KOPT-K1 (cell line): ENCODE data around the gene PCYT1B.

Experiments used
- H3K27ac ChIP-seq: fragments of 200-600 bp; sonication (generic); 2 replicates; pipeline ENCODE4 v1.5.1; 2016; ENCODE audit warnings: antibody characterized with exemption, mild to moderate bottlenecking, low read depth, low read length; ENCODE audit not compliant: poor library complexity, severe bottlenecking
- H3K36me3 ChIP-seq: fragments of 200-600 bp; sonication (generic); 2 replicates; pipeline ENCODE4 v1.5.1; 2017; ENCODE audit warnings: antibody characterized with exemption, mild to moderate bottlenecking, low read length, moderate library complexity; ENCODE audit not compliant: insufficient read depth
- H3K9me3 ChIP-seq: fragments of 200-600 bp; sonication (generic); 2 replicates; pipeline ENCODE4 v1.5.1; 2017; ENCODE audit warnings: antibody characterized with exemption, low read length, mild to moderate bottlenecking; ENCODE audit not compliant: insufficient read depth, poor library complexity, severe bottlenecking

The PCYT1B gene

GRCh38 chrX:24594501-24594900 is 52.6 kb downstream of the PCYT1B start:
- Histone ChIP-seq H3K36me3 (no peaks in the 10 kb centered on the region), H3K27ac (no peak overlapping the region), H3K9me3 (no peaks in the 10 kb centered on the region)

GRCh38 chrX:24590111-24590510 is 57.0 kb downstream of the PCYT1B start:
- no peaks in the 10 kb centered on the region for H3K9me3 ChIP-seq
- no peak overlapping the region for H3K27ac ChIP-seq
- no peaks in the 10 kb centered on the region for H3K36me3 ChIP-seq

DNA sequence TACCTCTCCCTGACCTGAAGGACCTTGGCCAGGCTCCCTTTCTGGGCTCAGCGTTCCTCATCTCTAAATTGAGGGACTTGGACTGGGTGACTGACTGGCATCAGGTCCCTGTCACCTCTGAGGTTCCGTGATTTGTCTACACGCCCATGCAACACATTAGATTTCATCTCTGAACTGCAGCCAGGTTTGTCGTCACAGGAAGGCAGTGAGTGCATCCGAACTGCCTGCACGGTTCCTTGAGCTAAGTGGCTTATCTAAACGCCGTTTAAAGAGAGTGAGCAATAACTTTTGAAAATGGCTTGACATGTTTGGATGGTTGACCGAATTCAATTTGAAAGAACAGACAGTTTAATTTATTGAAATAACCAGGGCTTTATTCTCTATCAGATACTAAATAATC is 70.1 kb downstream of the PCYT1B start:
- H3K9me3 ChIP-seq, result no peaks in the 10 kb centered on the region
- H3K27ac ChIP-seq, result no peak overlapping the region
- H3K36me3 ChIP-seq, result no peaks in the 10 kb centered on the region

DNA sequence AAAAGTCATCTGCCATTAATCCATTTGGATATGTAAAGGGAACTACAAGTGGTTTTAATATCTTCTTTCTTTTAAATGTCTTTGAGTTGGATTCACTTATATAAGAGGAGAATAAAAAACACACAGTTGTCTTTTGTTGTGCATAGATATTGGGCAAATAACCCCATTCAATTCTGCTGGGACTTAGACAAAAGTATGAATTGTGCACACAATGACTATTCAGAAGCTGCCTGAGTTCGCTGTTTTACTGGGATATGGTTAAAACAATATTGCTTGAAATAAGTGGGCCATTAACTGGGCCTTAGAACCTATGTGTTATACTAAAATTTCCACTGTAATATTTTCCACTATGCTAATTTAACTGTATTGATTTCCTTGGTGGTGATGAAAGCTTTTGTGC is 71.7 kb downstream of the PCYT1B start:
- Histone ChIP-seq H3K9me3 (no peaks in the 10 kb centered on the region), H3K27ac (no peak overlapping the region), H3K36me3 (no peaks in the 10 kb centered on the region)

GRCh38 chrX:24574743-24575142 is 72.4 kb downstream of the PCYT1B start:
- no peaks in the 10 kb centered on the region for H3K36me3 ChIP-seq
- H3K27ac ChIP-seq, result no peak overlapping the region
- H3K9me3 ChIP-seq, result no peaks in the 10 kb centered on the region

DNA sequence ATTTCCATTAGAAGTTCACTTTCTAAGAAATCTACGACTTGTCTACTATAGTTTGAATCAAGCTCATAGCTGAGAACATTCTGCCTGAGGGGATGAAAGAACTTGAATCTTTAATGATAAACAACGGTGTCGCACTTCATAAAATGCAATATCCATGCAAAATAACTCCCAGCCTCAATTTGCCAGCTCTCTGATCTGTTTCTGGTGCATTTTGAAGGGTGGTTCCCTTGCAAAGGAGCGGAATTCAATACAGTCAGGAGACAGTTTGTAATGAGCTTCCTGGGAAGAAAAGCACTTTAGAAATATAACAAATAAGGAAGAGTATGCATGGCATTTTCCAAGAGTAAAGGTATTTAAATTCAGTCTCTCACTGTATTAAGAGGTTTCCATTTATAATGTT is 80.0 kb downstream of the PCYT1B start:
- Histone ChIP-seq H3K36me3 (no peaks in the 10 kb centered on the region), H3K27ac (no peak overlapping the region), H3K9me3 (no peaks in the 10 kb centered on the region)

DNA sequence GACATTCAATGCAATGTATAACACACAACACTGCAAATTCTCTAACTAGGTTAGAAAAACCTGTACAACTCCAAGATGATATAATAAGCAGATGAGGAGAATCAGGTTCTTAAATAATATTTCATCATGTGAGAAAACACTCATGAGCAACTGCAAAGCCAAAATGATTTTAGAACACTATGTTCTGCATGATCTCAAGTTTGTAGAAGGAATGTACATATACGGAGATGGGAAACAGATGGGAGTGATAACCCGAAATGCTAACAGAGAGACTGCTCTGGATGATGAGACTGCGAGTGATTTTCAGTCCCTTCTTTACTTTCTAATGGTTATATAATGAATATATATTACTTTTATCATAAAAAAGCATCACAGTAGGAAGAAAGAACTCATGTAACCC is 80.9 kb downstream of the PCYT1B start:
- Histone ChIP-seq H3K27ac (no peak overlapping the region), H3K36me3 (no peaks in the 10 kb centered on the region)

GRCh38 chrX:24563291-24564010 is 83.7 kb downstream of the PCYT1B start:
- no peak overlapping the region for H3K27ac ChIP-seq

More for the DNA sequence above, 80.9 kb downstream of the PCYT1B start:
- H3K9me3 ChIP-seq, result no peaks in the 10 kb centered on the region

GRCh38 chrX:24561121-24561520 is 86.0 kb downstream of the PCYT1B start:
- no peaks in the 10 kb centered on the region for H3K36me3 ChIP-seq
- no peaks in the 10 kb centered on the region for H3K9me3 ChIP-seq
- H3K27ac ChIP-seq, result no peak overlapping the region

More at GRCh38 chrX:24563291-24564010, 83.7 kb downstream of the PCYT1B start:
- Histone ChIP-seq H3K9me3 (no peaks in the 10 kb centered on the region), H3K36me3 (no peaks in the 10 kb centered on the region)

- H3K9me3 ChIP-seq, result no peaks in the 10 kb centered on the region
- no peaks in the 10 kb centered on the region for H3K36me3 ChIP-seq
- no peak overlapping the region for H3K27ac ChIP-seq
Observed at GRCh38 chrX:24553011-24553410, 94.1 kb downstream of the PCYT1B start.

- Histone ChIP-seq H3K9me3 (no peaks in the 10 kb centered on the region), H3K27ac (no peak overlapping the region), H3K36me3 (no peaks in the 10 kb centered on the region)
Observed at GRCh38 chrX:24550166-24550565, 97.0 kb downstream of the PCYT1B start.

DNA sequence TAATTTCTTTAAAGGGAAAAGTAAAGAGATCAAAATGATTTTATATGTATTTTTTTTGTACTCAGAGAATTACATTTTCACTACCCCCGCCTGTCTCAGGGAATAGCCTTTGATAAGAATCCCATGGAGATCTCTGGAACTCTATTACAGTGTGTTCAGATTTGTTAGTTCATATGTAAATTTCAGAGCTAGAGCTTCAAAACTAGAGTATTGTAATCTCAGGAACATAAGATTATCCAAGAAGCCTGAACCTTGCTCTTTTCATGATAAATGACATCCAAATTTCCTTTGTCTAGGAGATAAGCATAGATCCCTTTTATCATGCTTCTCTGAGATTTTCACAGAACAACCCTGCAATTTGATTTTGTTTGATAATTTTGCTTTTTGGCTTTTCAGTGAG is 99.2 kb downstream of the PCYT1B start:
- Histone ChIP-seq H3K9me3 (no peaks in the 10 kb centered on the region), H3K36me3 (no peaks in the 10 kb centered on the region), H3K27ac (no peak overlapping the region)

DNA sequence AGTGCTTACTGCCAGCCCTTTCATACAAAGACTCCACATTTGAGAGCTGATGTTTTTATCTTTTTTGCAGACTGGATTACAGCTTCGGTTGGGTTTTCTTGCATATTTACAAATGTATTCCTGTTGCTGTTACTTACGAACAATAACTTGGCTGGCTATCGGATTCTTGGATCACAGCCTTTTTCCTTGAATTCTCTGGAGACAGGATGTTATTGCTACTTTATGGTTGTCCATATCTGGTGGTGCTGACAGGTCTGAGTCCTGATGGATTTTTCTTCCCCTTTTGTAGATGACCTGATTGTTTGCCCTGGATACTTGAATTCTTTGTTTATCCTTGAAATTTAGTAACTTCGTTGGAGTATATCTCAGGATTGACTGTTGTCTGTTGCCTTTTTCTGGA is 104.4 kb downstream of the PCYT1B start:
- no peak overlapping the region for H3K27ac ChIP-seq
- H3K9me3 ChIP-seq, result no peaks in the 10 kb centered on the region
- H3K36me3 ChIP-seq, result peaks cover 5% of the 10 kb centered on the region; the same call in 1 of the 2 replicates

DNA sequence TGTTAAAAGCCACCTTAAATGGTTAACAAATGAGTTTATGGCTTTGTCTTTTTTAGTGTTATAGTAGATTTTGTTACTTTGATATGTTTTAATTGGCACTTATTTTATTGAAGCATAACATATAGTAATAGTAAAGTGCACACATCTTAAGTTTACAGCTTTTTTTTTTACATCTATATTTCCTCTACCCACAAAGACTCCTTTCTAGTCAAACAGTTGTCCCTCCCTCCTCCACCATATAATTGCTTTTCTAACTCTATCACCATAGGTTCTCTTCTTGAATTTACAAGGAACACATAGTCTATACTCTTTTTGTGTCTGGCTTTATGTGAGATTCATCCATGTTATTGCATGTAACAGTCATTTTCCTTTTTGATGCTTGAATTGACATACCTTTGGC is 110.6 kb downstream of the PCYT1B start:
- H3K36me3 ChIP-seq, result peaks cover 15% of the 10 kb centered on the region; the same call in 1 of the 2 replicates
- H3K9me3 ChIP-seq, result no peaks in the 10 kb centered on the region
- H3K27ac ChIP-seq, result no peak overlapping the region

DNA sequence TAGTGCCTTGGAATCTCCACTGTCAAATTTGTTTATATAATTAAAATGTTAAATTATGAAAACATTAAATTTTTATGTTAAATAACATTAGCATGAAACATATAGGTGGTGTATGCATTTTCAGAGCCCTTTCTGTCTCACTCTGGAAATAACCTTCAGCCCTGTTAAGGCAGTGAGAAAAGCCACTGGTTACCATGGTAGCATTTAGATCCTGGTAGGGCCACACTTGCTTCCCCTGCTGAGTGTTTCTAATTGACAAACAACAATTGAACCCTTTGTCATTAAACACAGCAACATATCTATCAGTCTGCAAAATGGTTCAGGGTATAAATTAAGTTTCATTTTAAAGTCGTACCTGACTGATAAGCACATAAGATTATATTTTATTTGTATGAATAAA is 118.5 kb downstream of the PCYT1B start:
- Histone ChIP-seq H3K27ac (no peak overlapping the region), H3K36me3 (peaks cover 28% of the 10 kb centered on the region), H3K9me3 (no peaks in the 10 kb centered on the region)

DNA sequence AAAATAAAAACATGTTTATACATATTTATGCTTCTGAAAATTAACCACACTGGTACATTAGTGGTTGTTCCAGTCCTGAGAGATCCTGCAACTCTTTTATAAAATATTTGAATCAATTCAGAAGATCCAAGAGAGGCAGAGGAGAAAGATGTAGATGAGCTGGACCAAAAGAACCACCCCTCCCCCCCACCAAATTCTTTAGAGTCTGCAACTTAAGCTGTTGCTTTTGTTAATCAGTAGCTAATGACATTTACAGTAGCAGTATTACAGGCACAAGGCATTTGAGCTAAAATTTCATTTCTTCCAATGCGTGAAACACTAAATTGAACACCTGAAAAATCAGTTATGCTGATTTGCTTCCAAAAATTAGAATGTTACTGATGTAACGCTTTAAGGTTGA is 120.5 kb downstream of the PCYT1B start:
- no peak overlapping the region for H3K27ac ChIP-seq
- H3K36me3 ChIP-seq, result peaks cover 28% of the 10 kb centered on the region
- H3K9me3 ChIP-seq, result no peaks in the 10 kb centered on the region
